ENCODE data around the gene NXF1.

- peak; percentile 39 for TF ChIP-seq CTCF (IDR thresholded peaks at IDR 0.05; ENCODE audit: low read length)
- no peak for TF ChIP-seq EZH2 (IDR thresholded peaks at IDR 0.05; ENCODE audit: borderline replicate concordance, low read length)
Measured at GRCh38 chr11:62787005-62787759, 18.1 kb downstream of the NXF1 start, which contains the start of gene TMEM179B.
